HG03159 (cell line): ENCODE data around the gene DPP10.
"Not testable (repeated sequence)": the region's sequence is repeated elsewhere in the genome, so short reads cannot be mapped to it uniquely, and the experiment has no call there.

Experiments used
- ATAC-seq: cut with Tn5 transposase; IDR thresholded peaks from one replicate; pipeline ENCODE4 v1.9.1; 2021; ENCODE audit warnings: mild to moderate bottlenecking, moderate library complexity; ENCODE audit not compliant: unreplicated experiment

DPP10 gene

DNA sequence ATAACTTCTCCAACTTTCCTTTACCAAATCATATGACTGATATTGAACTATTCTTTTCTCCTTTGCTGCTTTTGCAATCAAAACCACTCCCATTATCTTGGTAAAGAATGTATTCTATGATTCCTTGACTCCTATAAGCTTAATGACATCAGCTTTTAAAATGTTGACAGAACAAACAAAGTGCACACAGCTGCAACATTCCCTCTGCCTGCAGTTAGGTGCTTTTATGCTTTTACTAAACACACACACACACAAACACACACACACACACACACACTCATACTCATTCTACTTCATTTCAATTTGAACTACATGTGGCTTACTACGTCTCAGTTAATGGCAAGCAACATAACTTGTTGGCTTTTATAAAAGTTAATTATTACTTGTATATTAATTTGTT, 946.6 kb downstream of the DPP10 start:
- ATAC-seq: no peak

- no peak for ATAC-seq
Measured at GRCh38 chr2:115389898-115390565, 947.6 kb downstream of the DPP10 start.

- no peak for ATAC-seq
Measured at GRCh38 chr2:115396579-115396978, 954.1 kb downstream of the DPP10 start.

DNA sequence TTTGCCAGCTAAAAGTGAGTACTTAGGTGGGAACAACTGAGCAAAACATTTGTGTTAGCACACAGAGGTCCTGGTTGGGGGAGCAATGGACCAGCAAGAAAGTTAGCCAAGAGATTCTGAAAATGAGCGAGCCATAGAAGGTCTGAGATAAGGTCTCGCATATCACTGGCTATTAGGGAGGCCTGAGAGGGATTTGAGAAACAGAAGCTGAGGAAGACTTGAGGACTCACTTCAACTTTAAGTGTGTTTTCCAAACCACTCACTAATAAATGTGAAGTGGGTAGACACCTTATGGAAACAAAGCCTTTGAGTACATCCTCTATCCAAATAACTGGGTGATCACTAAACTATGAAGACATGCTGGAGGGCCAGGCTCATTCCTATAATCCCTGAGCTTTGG, 958.5 kb downstream of the DPP10 start:
- ATAC-seq: no peak

- ATAC-seq: no peak
Measured at GRCh38 chr2:115412501-115412900, 970.1 kb downstream of the DPP10 start.

GRCh38 chr2:115413791-115414190, 971.4 kb downstream of the DPP10 start:
- no peak for ATAC-seq

DNA sequence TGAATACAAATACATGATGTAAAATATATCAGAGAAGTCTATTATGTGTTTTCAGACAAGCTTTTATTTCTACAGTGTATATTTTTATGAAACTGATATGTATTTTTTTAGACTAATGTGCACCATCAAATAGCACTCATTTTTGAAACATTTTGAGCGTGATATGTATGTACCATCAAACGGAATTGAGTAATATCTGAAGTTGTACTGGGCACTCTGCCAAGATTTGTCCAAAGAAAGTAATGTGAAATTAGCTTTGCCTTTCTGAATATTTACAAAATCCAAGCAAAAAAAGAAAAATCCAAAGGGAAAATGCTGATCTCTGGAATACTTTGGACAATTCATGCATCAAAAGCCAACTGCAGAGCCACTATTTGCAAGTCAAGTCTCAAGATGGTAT, 972.0 kb downstream of the DPP10 start:
- no peak for ATAC-seq

- no peak for ATAC-seq
Measured at GRCh38 chr2:115422004-115422634, 979.7 kb downstream of the DPP10 start.

GRCh38 chr2:115427436-115427835, 985.0 kb downstream of the DPP10 start:
- ATAC-seq: no peak

DNA sequence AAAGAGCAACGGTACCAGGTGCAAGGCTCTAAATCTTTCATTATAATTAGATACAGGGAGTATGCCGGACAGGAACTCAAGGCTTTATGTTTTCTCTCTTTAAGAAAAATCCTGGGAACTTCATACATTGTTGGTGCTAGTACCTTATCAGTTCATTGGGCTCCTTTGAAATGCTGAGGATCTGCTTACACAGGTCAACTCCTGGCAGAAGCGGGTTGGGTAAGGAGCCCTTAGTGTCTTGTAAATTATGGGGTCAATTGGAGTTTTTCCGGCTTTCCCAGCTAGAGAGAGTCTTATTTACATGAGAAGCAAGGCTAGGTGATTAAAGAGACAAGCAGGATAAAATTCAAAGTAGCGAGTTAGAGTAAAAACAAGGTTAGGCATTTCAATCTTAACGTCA, 998.3 kb downstream of the DPP10 start:
- ATAC-seq: not testable (repeated sequence)

DNA sequence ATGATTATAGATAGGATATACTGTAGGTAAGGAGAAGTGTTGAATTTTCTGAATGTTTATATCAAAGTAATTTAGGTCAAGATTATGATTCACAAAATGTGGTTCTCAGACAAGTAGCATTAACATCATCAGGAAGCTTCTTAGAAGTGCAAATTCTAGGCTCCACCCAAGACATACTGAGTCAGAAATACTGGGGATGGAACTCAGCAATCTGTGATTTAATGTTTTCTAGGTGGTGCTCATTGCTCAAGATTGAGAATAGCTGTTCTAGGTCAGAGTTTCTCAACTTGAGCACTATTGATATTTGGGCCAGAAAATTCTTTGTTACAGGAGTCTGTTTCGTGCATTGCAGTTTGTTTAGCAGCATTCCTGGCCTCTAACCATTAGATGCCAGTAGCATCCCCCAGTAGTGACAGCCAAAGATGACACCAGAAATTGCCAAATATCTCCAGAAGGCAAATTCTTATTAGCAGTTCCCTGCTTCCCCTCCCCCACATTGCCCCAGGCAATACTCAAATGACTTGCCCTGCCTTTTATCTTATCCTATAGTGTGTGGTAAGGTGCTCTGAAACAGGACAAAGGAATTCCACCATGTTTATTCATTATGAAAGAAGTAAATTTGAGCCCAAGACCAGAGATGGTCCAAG, 1001.2 kb downstream of the DPP10 start:
- ATAC-seq: no peak

DNA sequence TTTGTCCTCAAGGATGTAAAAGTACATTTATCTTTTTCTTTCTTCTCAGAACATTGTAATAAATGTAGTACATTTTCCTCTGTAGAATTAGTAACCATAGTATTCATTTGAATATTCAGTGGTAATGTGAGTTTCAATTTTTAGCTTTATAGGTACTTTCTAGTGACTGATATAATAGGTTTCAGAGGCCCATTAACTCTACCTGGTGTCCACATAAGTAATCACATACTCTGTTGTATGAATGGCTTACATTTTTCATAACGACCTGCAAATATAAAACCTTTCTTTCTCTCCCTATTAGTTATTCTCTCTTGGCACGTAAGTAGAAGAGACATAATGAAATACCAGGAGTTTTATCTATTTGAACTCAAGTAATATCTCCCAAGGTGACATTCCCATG, 1017.6 kb downstream of the DPP10 start:
- no peak for ATAC-seq

DNA sequence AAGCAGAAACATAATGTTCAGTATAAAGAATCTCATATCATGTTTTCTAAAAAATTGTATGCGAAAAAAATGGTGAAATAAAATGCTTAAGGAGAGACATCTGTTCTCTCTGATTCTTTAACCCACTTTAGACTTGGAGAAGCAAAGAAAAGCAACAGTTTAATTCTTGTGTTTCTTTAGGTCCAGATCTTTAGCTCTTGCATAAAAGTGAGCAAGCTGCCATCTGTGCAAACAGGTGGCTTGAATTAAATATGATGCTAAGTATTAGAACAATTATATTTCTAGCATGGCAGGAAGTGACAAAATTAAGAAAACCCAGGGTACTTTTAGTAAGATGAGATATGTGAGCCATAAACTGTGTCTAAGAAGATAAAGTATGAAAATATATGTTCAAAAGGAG, 1038.3 kb downstream of the DPP10 start:
- no peak for ATAC-seq

GRCh38 chr2:115481842-115482241, 1039.4 kb downstream of the DPP10 start:
- ATAC-seq: no peak

GRCh38 chr2:115483666-115484065, 1041.2 kb downstream of the DPP10 start:
- ATAC-seq: no peak

- no peak for ATAC-seq
Measured at GRCh38 chr2:115484486-115484885, 1042.0 kb downstream of the DPP10 start.

- no peak for ATAC-seq
Measured at GRCh38 chr2:115484983-115485382, 1042.5 kb downstream of the DPP10 start.

DNA sequence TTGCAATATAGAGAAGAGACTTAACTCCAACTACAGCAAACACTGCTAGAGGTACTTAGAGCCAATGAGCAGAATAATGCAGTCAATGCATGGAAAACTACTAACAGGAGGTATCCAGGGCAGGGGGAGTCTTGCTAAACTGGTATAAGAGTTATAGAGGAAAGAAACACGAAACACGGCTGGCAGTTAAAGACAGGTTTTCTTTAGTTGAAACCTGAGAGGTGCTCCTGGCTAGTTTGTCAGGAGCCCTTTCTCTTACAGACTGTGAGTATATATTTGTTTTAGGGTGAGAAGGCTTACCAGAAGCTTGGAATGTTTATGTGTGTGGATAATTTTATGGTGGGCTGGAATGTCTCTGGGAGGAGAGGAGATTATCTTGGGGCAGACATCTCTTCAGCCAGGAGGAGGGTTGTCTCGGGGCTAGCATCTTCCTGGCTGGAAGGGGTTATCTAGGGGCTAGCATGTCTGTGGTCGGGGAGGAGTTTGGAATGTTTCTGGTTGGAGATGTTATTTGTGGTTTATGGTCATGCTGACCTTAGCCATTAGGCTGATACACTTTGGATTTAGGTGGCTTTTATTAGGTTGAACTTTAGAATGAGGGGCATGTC, 1048.8 kb downstream of the DPP10 start:
- ATAC-seq: no peak

GRCh38 chr2:115505331-115505730, 1062.9 kb downstream of the DPP10 start:
- ATAC-seq: no peak

GRCh38 chr2:115520727-115521126, 1078.3 kb downstream of the DPP10 start:
- no peak for ATAC-seq

GRCh38 chr2:115524452-115524851, 1082.0 kb downstream of the DPP10 start:
- ATAC-seq: no peak

DNA sequence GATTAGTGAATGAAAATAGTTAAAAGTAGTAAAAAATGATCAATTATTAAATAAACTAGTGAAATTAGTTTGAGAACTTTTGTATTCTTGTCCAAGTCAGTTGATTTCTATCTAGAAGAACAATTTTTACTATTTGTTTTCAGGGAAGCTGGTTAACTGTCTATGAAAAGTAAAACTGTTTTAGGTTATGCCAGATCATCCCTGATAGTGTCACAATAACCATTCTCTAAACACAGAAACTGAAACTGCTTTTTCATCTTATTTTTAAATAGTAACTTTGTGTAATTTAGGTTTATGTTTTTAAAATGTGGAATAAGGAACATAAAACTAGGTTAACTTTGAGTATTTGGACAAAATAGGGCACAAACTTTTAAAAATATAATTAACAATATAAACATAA, 1087.2 kb downstream of the DPP10 start:
- ATAC-seq: no peak
